ENCODE results near the gene PI4KA. TPM values are rescaled to one million over a fixed set of nuclear protein-coding genes. Genes with fewer than 3 reads are reported as not detected.

Gene PI4KA
- total RNA-seq, 2 experiments from 2014 or later = 46.9 to 95.7 TPM

DNA sequence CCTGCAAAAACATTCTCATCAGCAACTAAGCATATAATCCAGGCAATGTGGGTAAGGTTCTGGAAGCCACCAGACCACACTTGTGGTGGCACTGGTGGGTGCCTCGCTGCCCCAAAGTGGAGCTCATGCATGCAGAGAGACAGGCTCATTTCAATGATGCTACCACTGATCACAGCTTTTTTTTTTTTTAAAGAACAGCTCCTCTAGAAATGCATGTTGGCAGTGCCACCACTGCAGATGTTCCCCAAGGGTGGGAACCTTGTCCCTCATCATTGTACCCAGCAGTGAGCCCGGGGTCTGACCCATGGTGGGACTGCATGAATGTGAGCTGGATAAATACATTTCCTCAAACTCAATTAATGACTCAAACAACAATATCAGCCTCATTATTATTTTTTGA, 115.8 kb downstream of the PI4KA start:
- Histone ChIP-seq H3K4me2 (ENCODE audit: low read length) (no peak overlapping the region), H2AFZ (ENCODE audit: low read length) (no peak overlapping the region), H3K4me3 (ENCODE audit: low read depth, low read length, poor library complexity, severe bottlenecking) (no peak overlapping the region), H3K9me2 (ENCODE audit: insufficient read depth, low read length) (no peaks in the 10 kb centered on the region), H3K79me2 (ENCODE audit: insufficient read depth, low read depth, low read length) (no peaks in the 10 kb centered on the region), H4K20me1 (ENCODE audit: insufficient read depth, low read length) (no peaks in the 10 kb centered on the region), H3K9me3 (ENCODE audit: low read length) (no peaks in the 10 kb centered on the region), H3K36me3 (ENCODE audit: insufficient read depth, low read length) (peaks cover 68% of the 10 kb centered on the region), H3K27ac (ENCODE audit: low read depth, low read length, poor library complexity, severe bottlenecking) (no peak overlapping the region), H3K4me1 (ENCODE audit: insufficient read depth, low read length, poor library complexity, severe bottlenecking) (no peaks in the 10 kb centered on the region)
- no peak for TF ChIP-seq EZH2phosphoT487 (IDR thresholded peaks at IDR 0.05; ENCODE audit: borderline replicate concordance, low read depth, low read length)
- TF ChIP-seq, protein P1, sequence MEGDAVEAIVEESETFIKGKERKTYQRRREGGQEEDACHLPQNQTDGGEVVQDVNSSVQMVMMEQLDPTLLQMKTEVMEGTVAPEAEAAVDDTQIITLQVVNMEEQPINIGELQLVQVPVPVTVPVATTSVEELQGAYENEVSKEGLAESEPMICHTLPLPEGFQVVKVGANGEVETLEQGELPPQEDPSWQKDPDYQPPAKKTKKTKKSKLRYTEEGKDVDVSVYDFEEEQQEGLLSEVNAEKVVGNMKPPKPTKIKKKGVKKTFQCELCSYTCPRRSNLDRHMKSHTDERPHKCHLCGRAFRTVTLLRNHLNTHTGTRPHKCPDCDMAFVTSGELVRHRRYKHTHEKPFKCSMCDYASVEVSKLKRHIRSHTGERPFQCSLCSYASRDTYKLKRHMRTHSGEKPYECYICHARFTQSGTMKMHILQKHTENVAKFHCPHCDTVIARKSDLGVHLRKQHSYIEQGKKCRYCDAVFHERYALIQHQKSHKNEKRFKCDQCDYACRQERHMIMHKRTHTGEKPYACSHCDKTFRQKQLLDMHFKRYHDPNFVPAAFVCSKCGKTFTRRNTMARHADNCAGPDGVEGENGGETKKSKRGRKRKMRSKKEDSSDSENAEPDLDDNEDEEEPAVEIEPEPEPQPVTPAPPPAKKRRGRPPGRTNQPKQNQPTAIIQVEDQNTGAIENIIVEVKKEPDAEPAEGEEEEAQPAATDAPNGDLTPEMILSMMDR (conservative IDR thresholded peaks at IDR 0.05; ENCODE audit: low read length) = no peak
- DNase-seq (ENCODE audit: low spot score) = no peak
- BruUV-seq (replicated peaks) = no TSS peak
- POLR2A ChIA-PET = interaction anchor here (0.7 kb wide), 1 partner anchor 221 kb away, joined by 3 read pairs; no protein-coding TSS in a partner anchor
- intact Hi-C loops (cut with micrococcal nuclease; ENCODE audit: unreplicated experiment) = loop anchor here (5.0 kb wide), 1 partner anchor 40 kb away; no protein-coding TSS in a partner anchor
- CTCF ChIA-PET (ENCODE audit: unreplicated experiment) = no interaction called here

DNA sequence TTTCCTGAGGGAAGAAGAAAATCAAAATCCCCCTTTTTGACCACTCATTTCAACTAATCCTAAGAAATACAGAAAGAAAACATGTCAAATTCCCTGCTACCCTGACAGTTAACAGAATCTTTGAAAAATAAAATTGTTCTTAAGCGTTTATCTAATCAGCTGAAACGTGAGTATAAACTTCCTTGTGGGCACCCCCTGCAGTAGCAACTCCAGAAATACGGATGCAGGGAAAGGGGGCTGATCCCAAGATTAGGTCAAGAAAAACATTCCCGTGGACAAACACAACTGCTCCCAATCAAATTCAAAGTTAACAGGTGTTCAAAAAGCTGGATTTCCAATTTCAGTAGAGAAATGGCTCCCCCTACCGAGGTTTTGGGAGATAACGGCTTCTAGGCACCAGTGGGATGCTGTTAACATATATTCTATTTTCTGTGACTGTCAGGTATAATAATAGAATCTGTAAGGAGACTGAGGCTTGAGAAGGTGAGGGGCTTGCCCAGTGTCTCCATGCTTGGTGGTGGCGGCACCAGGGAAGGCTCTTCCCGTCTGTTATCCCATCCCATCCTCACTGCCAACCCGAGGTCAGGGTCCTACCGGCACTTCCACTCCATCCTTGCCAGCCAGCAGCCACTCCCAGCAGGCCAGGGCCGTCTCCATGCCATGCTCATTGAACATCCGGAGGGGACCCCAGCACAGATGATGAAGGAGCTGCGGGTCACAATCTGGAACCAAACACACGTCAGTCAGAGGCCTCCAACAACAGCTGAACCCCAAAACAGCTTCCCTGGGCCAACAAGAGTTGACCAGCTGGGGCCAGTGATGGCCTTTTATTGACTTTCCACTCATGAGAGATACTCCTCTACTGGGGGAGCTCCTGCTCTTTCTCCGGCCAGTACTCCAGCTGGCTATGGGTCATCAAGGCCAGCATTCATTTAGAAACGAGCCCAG, 116.7 kb downstream of the PI4KA start:
- no peak overlapping the region for H3K27ac ChIP-seq (ENCODE audit: low read depth, low read length, poor library complexity, severe bottlenecking)
- TF ChIP-seq EZH2phosphoT487 (IDR thresholded peaks at IDR 0.05; ENCODE audit: borderline replicate concordance, low read depth, low read length) = no peak
- TF ChIP-seq, protein P1 (conservative IDR thresholded peaks at IDR 0.05; ENCODE audit: low read length) = peak; percentile 94
- intact Hi-C loops (cut with micrococcal nuclease; ENCODE audit: unreplicated experiment) = loop anchor here (2.0 to 5.0 kb wide), 2 partner anchors 40 to 135 kb away; no protein-coding TSS in a partner anchor
- no peak overlapping the region for H3K4me3 ChIP-seq (ENCODE audit: low read depth, low read length, poor library complexity, severe bottlenecking)
- ChIA-PET CTCF (ENCODE audit: unreplicated experiment) (no interaction called here), POLR2A (no interaction called here)
- H3K4me1 ChIP-seq (ENCODE audit: insufficient read depth, low read length, poor library complexity, severe bottlenecking) = no peaks in the 10 kb centered on the region
- no peaks in the 10 kb centered on the region for H3K9me3 ChIP-seq (ENCODE audit: low read length)
- DNase-seq (ENCODE audit: low spot score) = peak; percentile 59
- H3K4me2 ChIP-seq (ENCODE audit: low read length) = no peak overlapping the region
- no peaks in the 10 kb centered on the region for H4K20me1 ChIP-seq (ENCODE audit: insufficient read depth, low read length)
- no peaks in the 10 kb centered on the region for H3K9me2 ChIP-seq (ENCODE audit: insufficient read depth, low read length)
- peaks cover 61% of the 10 kb centered on the region for H3K36me3 ChIP-seq (ENCODE audit: insufficient read depth, low read length)
- no TSS peak for BruUV-seq (replicated peaks)
- no peaks in the 10 kb centered on the region for H3K79me2 ChIP-seq (ENCODE audit: insufficient read depth, low read depth, low read length)
- no peak overlapping the region for H2AFZ ChIP-seq (ENCODE audit: low read length)

Data from OCI-LY7 (cell line).